HCT116 (cell line): ENCODE data around the gene ITGAD. TPM values are rescaled to one million over a fixed set of nuclear protein-coding genes. Genes with fewer than 3 reads are reported as not detected.

Source experiments
- ATAC-seq: fragments of 200-7000 bp; cut with Tn5 transposase; 2 replicates; pipeline ENCODE4 v1.9.1; 2020; ENCODE audit warnings: mild to moderate bottlenecking, moderate library complexity
- BruUV-seq: library from RNA; stranded (reverse); fragments of 400-500 nt; replicated peaks from 2 replicates; lab custom pipeline; 2021; lab: Mats Ljungman, UMichigan
- CTCF ChIA-PET: fragments of 300-600 bp; sonication (Branson Sonifier 250); formaldehyde crosslinking; loops from one replicate; lab custom pipeline; 2021; ENCODE audit warnings: antibody characterized with exemption; lab: Charles Lee
- POLR2A ChIA-PET: fragments of 300-600, 350-600 bp; sonication (Branson Sonifier 250); formaldehyde crosslinking; loops from one replicate; lab custom pipeline; 2021; ENCODE audit warnings: antibody characterized with exemption; lab: Charles Lee
- RAD21 ChIA-PET, 2 experiments: fragments of 300-600 bp; sonication (Branson Sonifier 250); formaldehyde crosslinking; loops; one replicate each; lab custom pipeline; 2023; ENCODE audit warnings: low total read pairs in 2 of 2; ENCODE audit not compliant: uncharacterized antibody in 2 of 2, unreplicated experiment in 2 of 2, low non-redundant PET in 1 of 2; lab: Charles Lee
- DNase-seq: peaks from one replicate; pipeline ENCODE4 v3.0.0-alpha.2; 2010; ENCODE audit warnings: low read depth, low spot score
- H2AFZ ChIP-seq: fragments of 200-600 bp; shearing (Covaris generic), sonication (generic); 2 replicates; pipeline ENCODE4 v1.6.1; 2017; ENCODE audit warnings: low read depth, mixed run types, mixed read lengths, antibody characterized with exemption, low read length; ENCODE audit not compliant: poor library complexity, severe bottlenecking
- H3K27ac ChIP-seq: 2 replicates; pipeline ENCODE4 v1.5.1; 2012; ENCODE audit warnings: low read depth, low read length
- H3K27me3 ChIP-seq: fragments of 200-600 bp; sonication (generic); 2 replicates; pipeline ENCODE4 v1.6.1; 2016; ENCODE audit warnings: mixed run types, low read length, mixed read lengths; ENCODE audit not compliant: insufficient read depth
- H3K36me3 ChIP-seq, 2 experiments: fragments of 200-500 bp in 1 of 2; fragments of 200-600 bp in 1 of 2; sonication (Bioruptor generic) in 1 of 2; sonication (generic) in 1 of 2; 2 replicates each; pipeline versions ENCODE4 v1.5.1 to v1.6.1; 2014 to 2016; ENCODE audit warnings: low read length in 2 of 2, inconsistent platforms in 1 of 2, mixed read lengths in 1 of 2, mixed run types in 1 of 2; ENCODE audit not compliant: insufficient read depth in 2 of 2, control insufficient read depth in 1 of 2
- H3K4me1 ChIP-seq, 2 experiments: fragments of 200-600 bp in 1 of 2; sonication (generic) in 1 of 2; 2 replicates each; pipeline versions ENCODE4 v1.5.1 to v1.6.1; 2012 to 2017; ENCODE audit warnings: low read length in 2 of 2, inconsistent platforms in 1 of 2, mild to moderate bottlenecking in 1 of 2, mixed read lengths in 1 of 2, mixed run types in 1 of 2, moderate library complexity in 1 of 2; ENCODE audit not compliant: insufficient read depth in 2 of 2, control insufficient read depth in 1 of 2
- H3K4me2 ChIP-seq: fragments of 200-600 bp; sonication (generic); 2 replicates; pipeline ENCODE4 v1.6.1; 2017; ENCODE audit warnings: mixed run types, low read length, mixed read lengths
- H3K4me3 ChIP-seq, 2 experiments: fragments of 200-600 bp in 1 of 2; sonication (generic) in 1 of 2; replicated peaks in 1 of 2; 2 replicates each; pipeline ENCODE4 v1.5.1; 2011 to 2016; ENCODE audit warnings: low read length in 2 of 2, control low read depth in 1 of 2, low read depth in 1 of 2, mild to moderate bottlenecking in 1 of 2, mixed read lengths in 1 of 2, mixed run types in 1 of 2
- H3K79me2 ChIP-seq: fragments of 200-600 bp; sonication (generic); 2 replicates; pipeline ENCODE4 v1.6.1; 2017; ENCODE audit warnings: mild to moderate bottlenecking, mixed run types, low read length, moderate library complexity, mixed read lengths; ENCODE audit not compliant: insufficient read depth
- H3K9ac ChIP-seq: fragments of 200-600 bp; sonication (generic); 2 replicates; pipeline ENCODE4 v1.6.1; 2016; ENCODE audit warnings: low read length, mixed read lengths
- H3K9me2 ChIP-seq: fragments of 200-600 bp; sonication (generic), shearing (Covaris generic); 2 replicates; pipeline ENCODE4 v1.6.1; 2017; ENCODE audit warnings: mixed run types, mild to moderate bottlenecking, moderate library complexity; ENCODE audit not compliant: insufficient read depth
- H3K9me3 ChIP-seq, 2 experiments: fragments of 200-500 bp in 1 of 2; fragments of 200-600 bp in 1 of 2; sonication (Bioruptor generic) in 1 of 2; sonication (generic) in 1 of 2; 2 replicates each; pipeline ENCODE4 v1.6.1; 2014 to 2017; ENCODE audit warnings: low read length in 2 of 2, mixed read lengths in 2 of 2, inconsistent platforms in 1 of 2, low read depth in 1 of 2, mild to moderate bottlenecking in 1 of 2, mixed run types in 1 of 2, moderate library complexity in 1 of 2; ENCODE audit not compliant: control insufficient read depth in 1 of 2, insufficient read depth in 1 of 2
- H4K20me1 ChIP-seq: fragments of 200-600 bp; sonication (generic), shearing (Covaris generic); 2 replicates; pipeline ENCODE4 v1.6.1; 2017; ENCODE audit warnings: mixed run types, mild to moderate bottlenecking, moderate library complexity; ENCODE audit not compliant: insufficient read depth
- ATF3 ChIP-seq: IDR thresholded peaks from 2 replicates; pipeline ENCODE4 v1.6.1; 2012
- EGR1 ChIP-seq: IDR thresholded peaks from 2 replicates; pipeline ENCODE4 v1.6.1; 2012; ENCODE audit warnings: low read depth
- EZH2phosphoT487 ChIP-seq: fragments of 200-600 bp; IDR thresholded peaks from 2 replicates; pipeline ENCODE4 v1.6.1; 2018; ENCODE audit warnings: antibody characterized with exemption, borderline replicate concordance
- FOSL1 ChIP-seq: IDR thresholded peaks from 2 replicates; pipeline ENCODE4 v1.6.1; 2012; ENCODE audit warnings: low read depth
- JUND ChIP-seq: IDR thresholded peaks from 2 replicates; pipeline ENCODE4 v1.6.1; 2012
- MAX ChIP-seq: IDR thresholded peaks from 2 replicates; pipeline ENCODE4 v1.6.1; 2012
- POLR2A ChIP-seq: IDR thresholded peaks from 2 replicates; pipeline ENCODE4 v1.7.0; 2011; ENCODE audit warnings: borderline replicate concordance; ENCODE audit not compliant: insufficient read depth, insufficient read length; ENCODE audit errors: extremely low read depth
- POLR2AphosphoS5 ChIP-seq: IDR thresholded peaks from 2 replicates; pipeline ENCODE4 v1.6.1; 2011; ENCODE audit warnings: mild to moderate bottlenecking, low read depth, low read length, moderate library complexity
- RAD21 ChIP-seq: IDR thresholded peaks from 2 replicates; pipeline ENCODE4 v1.6.1; 2012; ENCODE audit warnings: low read depth, mild to moderate bottlenecking
- SRF ChIP-seq: IDR thresholded peaks from 2 replicates; pipeline ENCODE4 v1.6.1; 2012; ENCODE audit warnings: low read depth
- TCF7L2 ChIP-seq: IDR thresholded peaks from 2 replicates; pipeline ENCODE4 v1.7.0; 2011; ENCODE audit warnings: borderline replicate concordance, inconsistent platforms; ENCODE audit not compliant: insufficient read depth, insufficient read length; ENCODE audit errors: extremely low read depth
- YY1 ChIP-seq: IDR thresholded peaks from 2 replicates; pipeline ENCODE4 v1.6.1; 2011; ENCODE audit warnings: low read length, low read depth, moderate library complexity, mild to moderate bottlenecking; ENCODE audit not compliant: insufficient replicate concordance; ENCODE audit errors: extremely low read depth
- ZNF274 ChIP-seq: fragments of 200-500 bp; sonication (Bioruptor generic); IDR thresholded peaks from 2 replicates; pipeline ENCODE4 v1.6.1; 2014; ENCODE audit warnings: mild to moderate bottlenecking, low read depth, low read length, inconsistent platforms
- intact Hi-C: fragments of 100-400 bp; cut with micrococcal nuclease; formaldehyde crosslinking; loops from 2 replicates; pipeline ENCODE4 v1.10.0; 2022
- total RNA-seq: library from RNA; stranded (reverse); gene quantifications from one replicate; pipeline ENCODE4 v1.2.1, GENCODE V29; 2021; ENCODE audit not compliant: unreplicated experiment

The ITGAD gene
- total RNA-seq, 1 experiment from 2014 or later = 0.12 TPM

GRCh38 chr16:31429796-31430195 lies 36.7 kb downstream of the ITGAD start:
- H3K27me3 ChIP-seq = no peaks in the 10 kb centered on the region
- ChIA-PET POLR2A (no interaction called here), RAD21 (no interaction called here), CTCF (interaction anchor here (1.5 kb wide), 1 partner anchor 476 kb away, joined by 3 read pairs; no protein-coding TSS in a partner anchor)
- no peak overlapping the region for H2AFZ ChIP-seq
- no peak overlapping the region for H3K9ac ChIP-seq
- no peak overlapping the region for H3K4me3 ChIP-seq
- BruUV-seq = no TSS peak
- no peaks in the 10 kb centered on the region for H4K20me1 ChIP-seq
- H3K36me3 ChIP-seq = no peaks in the 10 kb centered on the region
- no peaks in the 10 kb centered on the region for H3K79me2 ChIP-seq
- H3K27ac ChIP-seq = no peak overlapping the region
- no peak for TF ChIP-seq MAX
- no peak for TF ChIP-seq RAD21
- TF ChIP-seq YY1 = no peak
- no peak for TF ChIP-seq EZH2phosphoT487
- TF ChIP-seq ZNF274 = no peak
- TF ChIP-seq POLR2A = no peak
- no peak for TF ChIP-seq FOSL1
- TF ChIP-seq EGR1 = no peak
- no peak for TF ChIP-seq SRF
- TF ChIP-seq POLR2AphosphoS5 = no peak
- no peak for TF ChIP-seq JUND
- no peak for TF ChIP-seq ATF3
- TF ChIP-seq TCF7L2 = no peak
- peaks cover 0 to 2% of the 10 kb centered on the region in 2 experiments; a peak in 3 of 4 replicates for H3K4me1 ChIP-seq
- no peak for ATAC-seq
- H3K9me2 ChIP-seq = no peaks in the 10 kb centered on the region
- no peaks in the 10 kb centered on the region for H3K9me3 ChIP-seq
- no peak for DNase-seq
- intact Hi-C loops = no loop called here
- no peak overlapping the region for H3K4me2 ChIP-seq
